ENCODE measurements around the gene GAS7. TPM values are rescaled to one million over a fixed set of nuclear protein-coding genes. Genes with fewer than 3 reads are reported as not detected.
"Not testable (repeated sequence)": the region's sequence is repeated elsewhere in the genome, so short reads cannot be mapped to it uniquely, and the experiment has no call there.

The GAS7 gene
- total RNA-seq, 2 donors from 2014 or later: 115 to 119 TPM

DNA sequence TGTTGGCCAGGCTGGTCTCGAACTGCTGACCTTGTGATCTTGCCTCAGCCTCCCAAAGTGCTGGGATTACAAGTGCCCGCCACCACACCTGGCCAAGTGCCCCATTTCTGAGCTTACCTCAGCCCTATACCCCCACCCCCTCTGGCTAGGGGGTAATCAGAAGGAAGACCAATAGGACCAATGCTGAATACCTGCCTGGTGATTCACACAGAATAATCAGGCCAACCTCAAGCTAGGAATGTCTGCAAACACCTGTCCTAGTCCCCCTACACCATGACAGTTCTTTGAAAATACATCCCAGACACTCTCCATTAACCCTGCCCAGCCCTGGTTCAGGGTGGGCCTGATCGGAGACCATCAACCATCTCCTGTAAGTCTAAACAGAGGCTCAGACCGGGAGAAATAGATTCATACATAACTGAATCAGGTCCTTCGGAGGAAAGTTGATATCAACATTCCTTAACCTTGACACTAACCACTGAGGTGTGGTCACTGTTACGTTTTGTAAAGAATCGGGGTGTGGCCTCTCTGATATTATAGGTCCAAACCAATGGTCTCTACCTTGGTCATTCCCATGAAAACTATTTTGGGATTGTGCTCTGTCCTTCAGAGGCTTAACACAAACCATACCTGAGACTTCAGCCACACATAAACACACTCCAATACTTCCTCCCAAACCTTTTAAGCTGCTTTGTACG lies 130.8 kb downstream of the GAS7 start:
- no peak for DNase-seq
- intact Hi-C loops (cut with DNase I): loop anchor here in 1 of 2 donors (10.0 kb wide), 1 partner anchor 47 kb away; no protein-coding TSS in a partner anchor

DNA sequence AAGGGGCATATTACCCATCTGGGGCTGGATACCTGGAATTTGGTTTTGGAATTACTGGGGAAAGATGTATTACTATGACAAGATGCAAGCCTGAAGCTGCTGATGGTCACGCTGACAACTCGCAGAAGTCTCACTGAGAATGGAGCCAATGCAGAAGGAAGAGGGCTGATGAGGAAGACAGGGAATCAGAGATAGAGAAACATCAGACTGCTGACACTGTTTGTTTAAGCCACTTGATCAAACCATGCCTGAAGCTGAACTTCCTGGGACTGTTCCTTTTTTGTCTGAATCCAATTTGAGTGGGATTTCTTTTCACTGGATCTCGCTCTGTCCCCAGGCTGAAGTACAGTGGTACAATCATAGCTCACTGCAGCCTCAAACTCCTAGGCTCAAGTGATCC lies 133.9 kb downstream of the GAS7 start:
- intact Hi-C loops (cut with DNase I): loop anchor here in 1 of 2 donors (10.0 kb wide), 1 partner anchor 50 kb away; no protein-coding TSS in a partner anchor
- no peak for ATAC-seq
- no peak for DNase-seq

More for the DNA sequence above, 130.8 kb downstream of the GAS7 start:
- ATAC-seq: no peak

GRCh38 chr17:10063730-10064241 lies 134.6 kb downstream of the GAS7 start:
- intact Hi-C loops (cut with DNase I): loop anchor here in 1 of 2 donors (10.0 kb wide), 1 partner anchor 51 kb away; no protein-coding TSS in a partner anchor
- ATAC-seq (peak in 1 of 2 donors; percentile 48), DNase-seq (peak; percentile 34)

DNA sequence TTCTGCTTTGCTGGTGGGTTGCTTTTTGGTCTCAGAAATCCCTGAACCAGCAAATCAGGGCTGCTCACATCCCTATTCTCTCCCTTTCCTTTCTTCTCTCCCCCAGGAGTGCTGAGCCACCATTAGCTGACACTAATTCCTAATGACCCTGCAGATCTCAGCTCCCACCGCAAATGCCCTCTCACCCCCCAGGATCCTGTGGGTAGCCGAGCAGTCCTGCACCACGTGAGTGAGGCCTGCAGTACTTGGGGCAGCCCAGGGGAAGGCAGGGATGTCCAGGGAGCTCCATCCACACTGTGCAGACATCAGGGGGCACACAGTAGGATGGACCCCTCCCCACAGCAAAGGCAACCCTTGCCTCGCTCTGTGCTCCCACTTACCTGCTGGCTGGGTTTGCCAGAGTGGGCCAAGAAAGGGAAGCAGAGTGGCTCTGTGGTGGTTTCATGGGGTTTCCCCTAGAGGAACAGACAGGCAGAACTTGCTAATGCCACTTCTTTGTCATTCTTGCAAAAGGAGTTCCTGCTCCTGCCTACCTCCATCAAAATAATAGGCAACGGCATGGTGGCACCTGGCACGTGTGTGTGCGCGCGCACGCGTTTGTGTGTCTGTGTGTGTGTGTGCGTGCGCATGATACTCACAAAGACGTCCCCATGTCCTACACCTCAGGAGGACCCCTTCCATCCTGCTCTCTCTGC lies 135.6 kb downstream of the GAS7 start:
- DNase-seq (no peak), ATAC-seq (peak; percentile 31 to 34)
- intact Hi-C loops (cut with DNase I): loop anchor here in 1 of 2 donors (10.0 kb wide), 1 partner anchor 52 kb away; no protein-coding TSS in a partner anchor

- peak; percentile 45 for DNase-seq
- intact Hi-C loops (cut with DNase I): loop anchor here in 1 of 2 donors (10.0 kb wide), 1 partner anchor 54 kb away; no protein-coding TSS in a partner anchor
- peak; percentile 26 to 38 for ATAC-seq
These were observed 137.1 kb downstream of the GAS7 start for GRCh38 chr17:10061111-10061845.

DNA sequence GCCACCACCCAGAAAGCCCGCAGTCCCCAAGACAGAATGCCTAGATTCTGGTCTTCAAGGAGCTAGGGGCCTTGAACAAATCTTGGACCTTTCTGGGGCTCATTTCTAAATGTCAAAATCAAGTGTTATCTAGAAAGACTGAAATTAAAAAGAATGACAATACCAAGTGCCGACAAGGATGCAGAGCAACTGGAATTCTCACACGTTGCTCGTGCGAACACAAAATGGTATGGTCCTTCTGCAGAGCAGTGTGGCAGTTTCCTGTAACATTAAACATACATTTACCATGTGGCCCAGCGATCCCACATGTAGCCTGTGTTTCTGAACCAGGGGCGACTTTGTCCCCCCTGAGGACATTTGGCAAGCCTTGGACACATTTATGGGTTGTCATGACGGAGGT lies 137.9 kb downstream of the GAS7 start:
- intact Hi-C loops (cut with DNase I): loop anchor here in 1 of 2 donors (10.0 kb wide), 1 partner anchor 54 kb away; no protein-coding TSS in a partner anchor
- ATAC-seq: no peak
- DNase-seq: no peak

DNA sequence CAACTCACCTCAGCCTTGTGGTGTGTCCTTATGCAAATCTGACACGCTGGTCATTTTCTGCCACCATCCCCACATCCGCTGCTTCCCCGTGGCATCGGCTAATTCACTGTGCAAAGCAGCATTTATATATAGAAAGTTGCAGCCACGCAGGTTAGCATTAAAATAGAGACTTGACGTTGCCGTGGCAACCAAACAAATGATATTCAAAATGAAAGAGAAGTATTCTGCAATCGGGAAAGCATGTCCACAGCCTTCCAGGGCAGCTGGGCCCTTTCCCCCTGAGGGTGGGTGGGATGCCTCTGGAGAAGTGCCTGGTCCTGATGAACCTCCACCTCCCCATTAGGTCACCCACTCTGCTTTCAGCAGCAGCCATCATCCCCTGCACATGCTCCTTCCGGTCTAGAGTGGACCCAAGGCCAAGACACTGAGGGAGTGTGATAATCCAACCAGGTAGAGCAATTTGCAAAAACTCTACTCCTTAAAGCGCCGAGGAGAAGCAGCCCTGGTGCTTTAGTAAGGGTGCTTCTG lies 138.7 kb downstream of the GAS7 start:
- intact Hi-C loops (cut with DNase I): loop anchor here in 1 of 2 donors (10.0 kb wide), 1 partner anchor 55 kb away; no protein-coding TSS in a partner anchor
- peak; percentile 32 to 58 for ATAC-seq
- DNase-seq: peak; percentile 59

GRCh38 chr17:10058921-10059683 lies 139.3 kb downstream of the GAS7 start:
- ATAC-seq (peak; percentile 11 to 25), DNase-seq (no peak)
- intact Hi-C loops (cut with DNase I): no loop called here

- DNase-seq; intact Hi-C loops (cut with DNase I); ATAC-seq: not testable (repeated sequence)
These were observed 140.9 kb downstream of the GAS7 start for GRCh38 chr17:10057466-10057865.

GRCh38 chr17:10055262-10055975 lies 143.0 kb downstream of the GAS7 start:
- intact Hi-C loops (cut with DNase I): no loop called here
- DNase-seq: peak; percentile 42
- ATAC-seq: peak; percentile 23 to 31

GRCh38 chr17:10053782-10054540 lies 144.4 kb downstream of the GAS7 start:
- intact Hi-C loops (cut with DNase I): no loop called here
- peak; percentile 21 for DNase-seq
- ATAC-seq: peak; percentile 12 to 51

DNA sequence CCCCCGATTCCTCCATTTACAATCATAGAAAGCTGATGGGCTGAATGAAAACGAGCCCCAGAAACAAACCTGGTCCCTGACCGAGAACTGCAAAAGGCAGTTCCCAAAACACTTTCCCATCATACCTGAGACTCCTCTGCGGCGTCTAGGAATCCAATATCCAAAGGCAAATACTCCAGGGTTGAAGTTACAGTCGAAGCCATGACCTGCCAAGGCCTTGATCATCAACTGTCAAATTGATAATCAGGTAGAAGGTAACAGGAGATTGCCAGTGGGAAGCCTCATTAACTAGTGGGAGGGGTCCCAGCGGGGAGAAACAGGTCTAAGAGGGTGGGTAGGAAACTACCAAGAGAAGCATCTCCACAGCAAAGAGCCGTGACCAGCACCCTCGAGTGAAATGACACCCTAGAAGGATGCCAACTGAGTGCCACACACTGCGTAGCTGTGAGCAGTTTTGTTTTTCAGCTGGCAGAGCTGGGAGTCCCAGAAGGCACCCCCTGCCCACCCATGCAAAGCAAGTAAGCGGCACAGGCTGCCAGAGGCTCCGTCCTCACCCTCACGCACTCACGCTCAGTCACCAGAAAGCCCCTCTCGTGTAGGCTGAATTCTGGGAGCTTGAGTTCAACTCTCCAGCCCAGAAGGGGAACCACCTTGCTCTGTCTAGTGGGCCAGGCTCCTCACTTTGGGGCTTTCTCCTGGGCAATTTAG lies 146.1 kb downstream of the GAS7 start:
- ATAC-seq (no peak), DNase-seq (no peak)
- intact Hi-C loops (cut with DNase I): no loop called here

DNA sequence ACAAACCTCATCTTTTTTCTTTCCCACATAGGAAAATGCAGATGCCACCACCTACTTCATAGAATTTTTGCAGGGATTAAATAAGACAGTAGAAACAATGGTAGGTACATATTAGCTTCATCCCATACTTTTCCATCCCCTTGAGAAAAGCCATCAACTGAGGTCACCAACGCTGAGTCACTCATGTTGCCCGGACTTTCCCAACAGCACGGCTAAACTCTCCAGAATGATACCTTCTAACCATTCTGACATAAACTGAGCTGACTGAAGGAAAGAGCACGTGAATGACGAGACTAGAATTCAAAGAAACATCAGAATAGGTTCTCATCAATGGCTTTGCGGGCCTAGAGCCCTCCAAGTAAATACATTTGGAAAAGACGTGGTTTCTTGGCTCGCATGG lies 147.3 kb downstream of the GAS7 start:
- intact Hi-C loops (cut with DNase I): no loop called here
- DNase-seq (no peak), ATAC-seq (peak in 1 of 2 donors; percentile 30)

GRCh38 chr17:10050597-10051101 lies 147.8 kb downstream of the GAS7 start:
- peak; percentile 42 to 73 for ATAC-seq
- intact Hi-C loops (cut with DNase I): no loop called here
- DNase-seq: peak; percentile 65

GRCh38 chr17:10048629-10049350 lies 149.6 kb downstream of the GAS7 start:
- DNase-seq: no peak
- intact Hi-C loops (cut with DNase I): no loop called here
- ATAC-seq: peak in 1 of 2 donors; percentile 17

Measured in left cardiac atrium (tissue), 4 donors.